GM12892 (cell line): ENCODE data around the gene OR7C2.

Experiments used
- POLR2A ChIP-seq: IDR thresholded peaks from 2 replicates; pipeline ENCODE4 v1.6.1; 2011; ENCODE audit warnings: low read depth, low read length, control low read depth
- TAF1 ChIP-seq: IDR thresholded peaks from 2 replicates; pipeline ENCODE4 v1.6.1; 2011; ENCODE audit warnings: low read depth, mild to moderate bottlenecking, control low read depth, low read length, borderline replicate concordance

GRCh38 chr19:14943601-14944000 lies 2.3 kb downstream of the OR7C2 start:
- no peak for TF ChIP-seq POLR2A
- no peak for TF ChIP-seq TAF1
